Activated T-helper 9 cell treated with anti-CD3 and anti-CD28 coated beads, Interleukin-2, amount 50 U/mL, for 16 hours (primary cell): ENCODE measurements around the gene SCUBE2.

Experiments used
- DNase-seq: peaks from one replicate; pipeline ENCODE4 v3.0.0-alpha.2; 2020; ENCODE audit warnings: low read depth

Gene SCUBE2

GRCh38 chr11:9091044-9091922 is at the start of gene SCUBE2:
SCUBE2 (minus strand) TSS chr11:9091599; CDS start chr11:9091528, 71 bp downstream.
- DNase-seq: no peak

GRCh38 chr11:9141186-9141585 is 49.8 kb upstream of the SCUBE2 start:
- DNase-seq: no peak

DNA sequence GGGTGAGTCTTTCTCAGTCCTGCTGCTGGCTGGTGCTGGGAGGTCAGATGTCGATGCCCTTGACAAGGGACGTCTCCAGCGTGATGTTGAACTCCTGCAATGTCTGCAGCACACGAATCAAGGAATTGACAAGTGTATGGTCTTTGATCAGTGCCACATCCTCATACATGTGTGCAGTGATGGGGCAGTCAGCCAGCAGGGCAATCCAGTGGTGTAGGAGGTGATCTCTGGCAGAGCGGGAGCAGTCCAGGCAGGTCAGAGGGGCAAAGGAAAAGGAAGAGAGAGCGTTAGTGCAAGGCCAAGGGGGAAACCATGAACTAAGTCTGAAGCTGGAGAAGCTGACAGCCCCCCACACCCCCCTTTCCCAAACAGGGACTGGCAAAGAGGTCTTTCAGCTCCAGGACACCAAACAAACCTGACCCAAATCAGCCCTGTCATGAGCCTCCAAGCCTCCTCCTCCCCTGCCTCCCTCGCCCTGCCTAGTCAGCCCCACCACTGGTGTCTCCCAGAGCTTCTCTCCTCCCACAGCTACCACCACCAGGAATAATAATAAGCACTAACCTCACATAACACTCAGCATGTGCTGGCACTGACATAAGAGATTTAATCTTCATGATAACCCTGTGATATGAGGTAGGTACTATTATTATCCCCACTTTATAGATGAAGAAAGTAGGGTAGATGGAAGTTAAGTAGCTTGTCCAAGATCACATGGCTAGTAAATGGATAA is 48.4 kb upstream of the SCUBE2 start:
- DNase-seq: no peak

DNA sequence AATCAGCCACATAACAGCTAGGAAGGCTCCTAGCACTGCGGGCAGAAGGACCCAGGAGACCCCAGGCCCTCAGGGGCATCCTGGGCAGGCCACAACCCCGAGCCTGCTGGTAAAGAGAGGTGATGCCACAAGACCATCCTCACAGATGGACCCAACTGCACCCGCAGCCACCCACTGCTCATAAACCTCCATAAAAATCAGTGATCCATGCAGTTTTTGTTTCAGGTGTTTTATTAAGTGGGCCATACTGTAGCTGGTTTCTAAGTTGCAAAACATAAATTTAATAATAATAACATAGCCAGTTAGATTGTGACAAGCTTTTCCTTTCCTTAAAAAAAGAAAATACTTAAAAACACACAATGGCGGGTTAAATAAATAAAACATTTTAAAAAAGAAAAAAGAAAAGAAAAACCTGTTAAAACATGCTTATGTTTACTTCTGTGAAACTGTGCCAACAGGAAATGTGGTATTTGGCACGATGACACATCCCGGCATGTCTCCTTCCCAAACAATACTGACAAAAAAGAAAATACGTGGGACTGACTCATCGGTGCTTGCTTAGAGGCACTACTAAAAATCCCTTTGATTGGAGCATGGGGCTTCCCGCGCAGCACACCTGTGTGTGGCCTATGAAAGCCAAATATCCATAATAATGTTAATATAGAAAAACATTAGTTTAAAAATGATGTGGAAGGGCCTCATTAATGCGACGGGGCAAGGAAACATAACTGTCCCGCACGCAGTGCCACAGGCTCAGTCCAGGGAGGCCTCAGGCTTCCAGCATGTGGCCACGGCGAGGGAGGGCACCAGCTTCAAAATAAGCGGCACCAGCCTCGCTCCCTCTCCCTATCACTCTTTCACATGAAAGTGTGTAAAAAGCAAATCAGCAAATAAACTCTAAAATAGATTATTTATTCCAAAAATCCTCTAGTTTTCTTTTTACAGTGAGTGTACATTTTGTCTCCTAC is 47.5 kb upstream of the SCUBE2 start:
- peak; percentile 10 for DNase-seq

DNA sequence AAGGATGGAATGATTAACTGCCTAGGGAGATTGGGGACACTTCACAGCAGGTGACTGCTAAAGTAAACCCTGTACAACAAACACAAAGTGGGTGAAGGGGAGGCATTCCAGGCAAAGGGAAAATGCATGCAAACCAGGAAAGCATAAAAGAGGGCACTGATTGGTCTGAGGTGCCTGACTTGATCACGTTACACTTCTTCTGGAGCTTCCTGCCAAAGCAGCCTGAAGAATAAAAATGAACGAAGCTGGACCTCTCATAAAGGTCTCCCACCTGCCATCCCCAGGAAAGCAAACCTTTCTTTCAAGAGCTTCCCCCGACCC is 46.7 kb upstream of the SCUBE2 start:
- DNase-seq: no peak

GRCh38 chr11:9137293-9138132 is 46.1 kb upstream of the SCUBE2 start:
- peak; percentile 59 for DNase-seq

DNA sequence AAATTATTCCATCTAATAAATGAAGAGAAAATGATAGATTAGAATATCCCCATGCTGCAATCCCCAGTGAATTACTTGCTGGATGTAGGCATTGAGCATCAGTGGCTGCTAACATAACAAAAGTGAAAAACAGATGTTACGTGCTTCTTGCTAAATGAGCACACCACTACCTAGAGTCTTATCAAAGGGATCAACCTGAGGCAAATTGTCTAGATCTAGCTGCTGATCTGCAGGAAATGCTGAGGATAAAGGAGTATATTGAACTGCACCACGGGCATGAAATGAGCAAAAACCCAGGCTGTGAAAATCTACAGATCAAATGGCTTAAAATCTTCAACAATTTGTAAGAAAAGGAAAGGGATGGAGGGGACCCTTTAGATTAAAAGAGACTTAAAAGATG is 45.3 kb upstream of the SCUBE2 start:
- DNase-seq: no peak

DNA sequence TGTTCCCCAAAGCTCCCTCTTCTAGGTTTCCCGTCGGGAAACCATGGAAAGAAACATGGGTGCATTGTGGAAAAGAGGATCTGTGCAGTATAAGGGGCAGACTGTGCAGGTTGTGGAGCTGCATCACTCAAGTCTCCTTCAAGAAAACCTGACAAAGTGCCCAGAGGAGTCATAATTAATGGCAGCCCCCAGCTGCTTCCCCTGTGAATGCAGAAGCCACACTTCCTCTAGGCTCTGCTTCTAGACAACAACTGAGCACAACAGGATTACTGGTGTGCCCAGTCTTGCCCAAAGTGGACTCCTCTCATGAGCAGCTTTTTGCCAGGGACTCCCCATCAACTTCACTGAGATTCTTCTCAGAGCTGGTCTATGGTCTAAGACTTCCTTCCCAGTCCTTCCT is 42.6 kb upstream of the SCUBE2 start:
- DNase-seq: no peak

DNA sequence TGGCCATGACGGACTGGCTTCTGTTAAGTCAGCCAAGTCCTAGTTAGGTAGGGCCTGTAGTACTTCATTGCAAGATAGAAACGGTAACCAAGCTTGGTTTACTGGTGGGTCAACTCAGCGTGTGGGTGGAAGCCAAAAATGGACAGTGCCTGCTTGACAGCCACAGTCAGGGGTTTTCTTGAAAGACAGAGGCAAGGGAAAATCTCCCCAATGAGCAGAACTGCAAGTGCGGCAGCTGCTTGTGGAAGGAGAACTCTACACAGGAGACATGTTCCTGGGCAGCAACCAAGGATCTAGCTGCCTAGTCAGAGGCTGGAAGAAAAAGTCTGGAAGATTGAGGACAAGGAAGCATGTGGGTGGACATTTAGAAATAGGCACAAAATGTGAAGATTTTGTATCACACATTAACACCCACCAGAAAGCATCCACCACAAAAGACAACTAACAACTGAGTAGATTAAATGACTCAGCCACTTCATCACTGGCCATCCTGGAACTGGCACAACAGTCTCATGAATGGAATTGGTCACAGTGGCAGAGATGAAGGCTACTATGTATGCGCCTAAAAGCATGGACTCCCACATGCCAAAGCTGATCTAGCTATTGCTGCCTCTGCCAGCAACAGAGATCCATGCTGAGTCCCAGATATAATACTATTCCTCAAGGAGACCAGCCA is 40.9 kb upstream of the SCUBE2 start:
- no peak for DNase-seq

DNA sequence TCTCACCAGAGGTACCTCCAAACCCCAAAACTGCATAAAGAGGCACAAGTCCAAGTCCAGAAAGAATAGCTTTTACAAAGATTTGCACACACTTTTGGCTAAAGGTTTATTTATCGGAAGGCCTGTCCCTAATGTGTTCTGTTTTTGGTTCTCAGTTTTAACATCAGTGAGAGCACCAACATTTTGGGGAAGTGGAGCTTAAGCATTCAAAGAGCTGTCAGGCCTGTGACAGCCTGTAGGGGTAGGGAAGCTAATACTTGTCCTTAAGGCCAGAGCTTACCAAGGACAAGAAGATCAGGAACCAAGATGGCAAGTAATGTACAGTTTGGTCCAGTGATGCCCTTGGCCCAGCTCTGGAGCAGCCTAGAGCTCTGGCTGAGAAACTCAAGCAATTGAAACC is 38.9 kb upstream of the SCUBE2 start:
- no peak for DNase-seq

- DNase-seq: no peak
These were observed 35.2 kb upstream of the SCUBE2 start for GRCh38 chr11:9126636-9127035.

DNA sequence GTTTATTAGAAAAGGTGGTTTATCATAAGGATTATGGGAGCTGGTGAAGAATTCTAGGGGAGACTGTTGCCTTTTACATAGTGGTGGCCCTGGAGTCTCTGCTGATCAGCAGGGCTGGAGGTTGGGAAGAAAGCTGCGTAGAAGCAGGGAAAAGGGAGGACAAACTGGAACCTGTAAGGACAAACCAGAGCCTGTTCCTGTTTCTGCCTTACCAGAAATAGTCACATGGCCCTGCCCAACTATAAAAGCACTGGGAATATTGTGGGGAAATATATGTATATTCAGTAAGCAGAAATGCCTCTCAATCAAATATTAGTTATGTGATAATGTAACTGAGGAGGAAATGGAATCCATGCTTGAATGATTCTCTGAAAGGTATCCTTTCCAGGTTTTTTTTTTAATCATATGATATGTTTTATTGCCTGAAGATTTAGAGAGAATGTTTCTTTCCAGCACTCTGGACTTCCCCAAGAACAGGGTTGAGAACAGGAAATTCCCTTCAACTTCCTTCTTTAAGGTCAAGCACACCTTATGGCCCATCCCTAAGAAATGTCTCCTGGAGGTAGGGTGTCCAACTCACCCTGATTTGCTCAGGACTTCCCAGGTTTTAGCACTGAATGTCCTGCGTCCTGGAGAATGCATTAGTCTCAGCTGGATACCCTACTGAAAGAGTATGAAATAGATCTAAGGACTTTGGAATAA is 33.9 kb upstream of the SCUBE2 start:
- no peak for DNase-seq

- no peak for DNase-seq
These were observed 32.4 kb upstream of the SCUBE2 start for GRCh38 chr11:9123595-9124304.

- DNase-seq: no peak
These were observed 30.0 kb upstream of the SCUBE2 start for GRCh38 chr11:9121469-9121796.

DNA sequence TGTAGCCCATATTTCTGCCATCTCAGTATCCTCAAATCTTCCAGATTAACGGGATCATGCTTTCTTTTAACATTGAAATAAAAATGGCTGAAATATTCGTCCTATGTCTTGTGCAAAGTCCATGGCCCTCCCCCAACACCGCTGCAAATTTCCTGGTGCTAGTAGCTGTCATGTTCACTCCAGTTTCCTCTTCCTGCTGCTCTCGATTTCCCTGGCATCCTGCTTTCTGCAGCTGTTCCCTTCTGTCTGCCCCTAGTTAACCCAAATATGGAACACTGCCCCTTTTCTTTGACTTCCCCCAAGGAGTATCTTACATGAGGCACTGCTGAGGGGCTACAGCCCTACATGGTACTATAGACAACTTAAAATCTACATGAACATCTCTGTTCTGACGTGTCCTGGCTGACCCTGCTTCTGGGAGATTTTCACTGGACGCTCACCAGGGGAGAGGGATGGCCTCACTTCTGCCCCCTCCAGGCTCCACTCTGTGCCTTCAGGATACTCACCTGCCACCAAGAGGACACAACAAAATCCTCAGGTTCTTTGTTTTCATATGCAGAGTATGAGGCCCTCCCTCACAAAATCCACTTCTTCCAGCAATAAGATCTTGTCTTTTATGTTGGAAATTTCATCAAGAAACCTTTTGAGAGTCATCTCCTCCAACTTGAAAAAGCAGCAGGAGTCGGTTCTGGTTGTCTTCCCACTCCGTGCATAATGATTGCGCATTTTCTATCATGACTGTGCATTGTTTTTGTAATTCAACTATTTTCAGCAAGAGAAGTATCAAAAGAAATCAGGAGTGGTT is 29.5 kb upstream of the SCUBE2 start:
- no peak for DNase-seq

DNA sequence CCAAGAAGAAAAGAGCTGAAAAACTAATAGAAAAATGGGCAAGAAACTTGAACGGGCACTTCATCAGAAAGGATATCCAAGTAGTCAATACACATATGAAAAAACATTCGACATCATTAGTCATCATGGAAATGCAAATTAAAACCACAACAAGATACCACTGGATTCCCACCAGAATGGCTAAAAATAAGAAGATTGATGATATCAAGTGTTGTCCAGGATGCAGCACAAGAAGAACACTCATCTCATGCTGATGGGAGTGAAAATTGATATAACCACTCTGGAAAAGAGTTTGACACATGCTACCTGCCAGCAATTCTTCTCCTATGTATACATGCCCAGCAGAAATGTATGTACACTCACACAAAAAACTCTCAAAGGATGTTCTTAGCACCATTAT is 26.9 kb upstream of the SCUBE2 start:
- DNase-seq: no peak

GRCh38 chr11:9112075-9112474 is 20.7 kb upstream of the SCUBE2 start:
- no peak for DNase-seq

DNA sequence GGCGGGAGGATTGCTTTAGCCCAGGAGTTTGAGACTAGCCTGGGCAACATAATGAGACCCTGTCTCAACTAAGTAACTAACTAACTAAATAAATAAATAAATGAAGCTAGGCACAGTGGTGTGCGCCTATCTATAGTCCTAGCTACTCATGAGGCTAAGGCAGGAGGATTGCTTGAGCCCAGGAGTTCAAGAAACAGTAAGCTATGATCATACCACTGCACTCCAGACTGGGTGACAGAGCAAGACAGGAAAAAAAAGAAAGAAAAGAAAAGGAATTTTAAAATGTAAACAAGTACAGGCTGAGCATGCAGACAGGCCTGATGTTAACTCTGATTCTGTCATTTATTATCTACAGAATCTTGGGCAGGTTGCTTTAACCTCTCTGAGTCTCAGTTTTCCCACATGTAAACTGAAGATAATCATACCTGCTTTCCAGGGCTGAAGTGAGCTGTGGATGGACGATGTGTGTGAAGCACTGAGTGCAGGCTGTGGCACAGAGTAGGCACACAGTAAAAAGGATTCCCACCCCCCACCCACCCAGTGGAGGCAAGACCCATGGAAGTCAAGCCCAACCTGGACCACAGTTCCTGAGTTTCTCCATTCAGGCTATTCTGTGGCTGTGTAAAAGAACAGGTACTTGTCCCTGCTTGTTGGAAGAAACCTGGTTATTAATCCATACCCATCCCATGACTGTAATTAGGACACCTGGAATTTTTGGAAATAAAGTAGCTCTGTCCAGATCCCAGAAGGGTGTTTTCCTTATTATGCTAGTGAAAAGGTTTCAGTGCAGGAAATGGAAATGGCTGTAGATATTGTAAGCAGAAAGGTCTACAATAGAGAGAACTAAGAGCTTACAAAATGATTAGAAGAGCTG is 18.7 kb upstream of the SCUBE2 start:
- DNase-seq: no peak
